ENCODE results near the gene MCC. TPM values are rescaled to one million over a fixed set of nuclear protein-coding genes. Genes with fewer than 3 reads are reported as not detected.

Gene MCC
- total RNA-seq, 1 donor from 2014 or later = 14.0 TPM

DNA sequence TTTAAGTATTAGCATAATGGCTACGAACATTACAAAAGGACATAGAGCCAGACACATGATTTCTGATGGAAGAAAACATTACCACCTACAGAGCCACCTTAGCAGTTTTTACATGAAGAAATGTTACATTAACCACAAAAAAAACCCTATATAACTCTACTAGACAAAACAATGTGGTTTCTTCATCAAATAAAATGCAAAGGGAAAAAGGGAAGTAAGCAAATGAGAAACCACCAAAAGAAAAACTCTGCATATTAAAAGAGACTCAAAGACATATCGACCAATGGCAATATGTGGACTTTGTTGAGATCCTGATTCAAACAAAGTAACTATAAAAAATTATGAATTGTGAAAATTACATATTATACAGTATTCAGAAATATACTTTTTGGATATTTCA lies 186.1 kb downstream of the MCC start:
- Mint-ChIP-seq H3K4me3 (ENCODE audit: unreplicated experiment) (no peak overlapping the region), H3K9me3 (ENCODE audit: unreplicated experiment) (peaks cover 3% of the 10 kb centered on the region), H3K27ac (ENCODE audit: unreplicated experiment) (no peak overlapping the region), H3K36me3 (ENCODE audit: unreplicated experiment) (peaks cover 2% of the 10 kb centered on the region), H3K4me1 (ENCODE audit: unreplicated experiment) (no peaks in the 10 kb centered on the region), H3K27me3 (ENCODE audit: unreplicated experiment) (peaks cover 11% of the 10 kb centered on the region)
- DNase-seq (ENCODE audit: extremely low spot score, unreplicated experiment) = no peak
- no peak for TF ChIP-seq CTCF (IDR thresholded peaks at IDR 0.05)

GRCh38 chr5:113299591-113299990 lies 188.7 kb downstream of the MCC start:
- peaks cover 2% of the 10 kb centered on the region for H3K36me3 Mint-ChIP-seq (ENCODE audit: unreplicated experiment)
- no peak for TF ChIP-seq CTCF (IDR thresholded peaks at IDR 0.05)
- H3K9me3 Mint-ChIP-seq (ENCODE audit: unreplicated experiment) = no peaks in the 10 kb centered on the region
- no peak overlapping the region for H3K27ac Mint-ChIP-seq (ENCODE audit: unreplicated experiment)
- no peak for DNase-seq (ENCODE audit: extremely low spot score, unreplicated experiment)
- no peak overlapping the region for H3K4me3 Mint-ChIP-seq (ENCODE audit: unreplicated experiment)
- peaks cover 5% of the 10 kb centered on the region for H3K27me3 Mint-ChIP-seq (ENCODE audit: unreplicated experiment)
- H3K4me1 Mint-ChIP-seq (ENCODE audit: unreplicated experiment) = peaks cover 9% of the 10 kb centered on the region

DNA sequence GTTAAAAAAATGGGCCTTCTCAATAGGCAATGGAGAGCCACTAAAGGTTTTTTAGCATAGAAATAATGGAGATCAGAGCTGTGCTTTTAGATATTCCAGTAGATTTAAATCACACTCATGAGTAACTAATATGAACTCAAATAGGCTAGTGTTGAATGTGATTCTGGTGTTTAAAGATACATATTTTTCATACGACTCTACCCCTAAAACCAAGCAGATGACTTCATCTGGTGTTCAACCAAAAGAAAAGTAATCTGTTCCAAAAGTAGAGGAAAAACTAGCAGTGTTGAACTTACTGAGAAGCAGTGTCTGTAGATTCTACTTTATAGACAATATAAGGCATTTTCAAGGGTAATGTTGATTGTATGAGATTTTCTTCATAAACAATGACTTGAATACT lies 191.6 kb downstream of the MCC start:
- H3K36me3 Mint-ChIP-seq (ENCODE audit: unreplicated experiment) = peaks cover 2% of the 10 kb centered on the region
- peaks cover 20% of the 10 kb centered on the region for H3K4me1 Mint-ChIP-seq (ENCODE audit: unreplicated experiment)
- peaks cover 2% of the 10 kb centered on the region for H3K27me3 Mint-ChIP-seq (ENCODE audit: unreplicated experiment)
- no peak overlapping the region for H3K4me3 Mint-ChIP-seq (ENCODE audit: unreplicated experiment)
- H3K27ac Mint-ChIP-seq (ENCODE audit: unreplicated experiment) = no peak overlapping the region
- no peak for TF ChIP-seq CTCF (IDR thresholded peaks at IDR 0.05)
- DNase-seq (ENCODE audit: extremely low spot score, unreplicated experiment) = no peak
- no peaks in the 10 kb centered on the region for H3K9me3 Mint-ChIP-seq (ENCODE audit: unreplicated experiment)

DNA sequence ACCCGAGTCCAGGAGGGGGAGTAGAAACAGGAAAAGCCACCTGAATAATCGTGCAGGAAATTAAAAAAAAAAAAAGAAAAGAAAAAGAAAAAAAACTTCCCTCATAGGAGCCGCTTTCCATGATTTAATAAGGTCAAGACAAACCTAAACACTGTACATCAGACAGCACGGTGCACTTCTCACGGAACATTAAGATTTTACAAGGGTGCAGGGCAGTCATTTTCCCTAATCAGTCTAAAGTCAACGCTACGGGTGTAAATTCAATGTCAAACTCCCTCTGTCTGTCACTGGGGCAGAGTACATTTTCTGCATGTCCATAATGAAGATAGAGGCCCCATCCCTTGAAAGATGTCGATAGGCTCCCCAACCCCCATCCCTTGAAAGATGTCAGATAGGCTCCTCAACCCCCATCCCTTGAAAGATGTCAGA lies 193.1 kb downstream of the MCC start:
- Mint-ChIP-seq H3K36me3 (ENCODE audit: unreplicated experiment) (no peaks in the 10 kb centered on the region), H3K4me3 (ENCODE audit: unreplicated experiment) (peak overlapping the region; percentile 87), H3K4me1 (ENCODE audit: unreplicated experiment) (peaks cover 20% of the 10 kb centered on the region), H3K27ac (ENCODE audit: unreplicated experiment) (peak overlapping the region; percentile 89), H3K9me3 (ENCODE audit: unreplicated experiment) (no peaks in the 10 kb centered on the region), H3K27me3 (ENCODE audit: unreplicated experiment) (peaks cover 2% of the 10 kb centered on the region)
- TF ChIP-seq CTCF (IDR thresholded peaks at IDR 0.05) = no peak
- no peak for DNase-seq (ENCODE audit: extremely low spot score, unreplicated experiment)

DNA sequence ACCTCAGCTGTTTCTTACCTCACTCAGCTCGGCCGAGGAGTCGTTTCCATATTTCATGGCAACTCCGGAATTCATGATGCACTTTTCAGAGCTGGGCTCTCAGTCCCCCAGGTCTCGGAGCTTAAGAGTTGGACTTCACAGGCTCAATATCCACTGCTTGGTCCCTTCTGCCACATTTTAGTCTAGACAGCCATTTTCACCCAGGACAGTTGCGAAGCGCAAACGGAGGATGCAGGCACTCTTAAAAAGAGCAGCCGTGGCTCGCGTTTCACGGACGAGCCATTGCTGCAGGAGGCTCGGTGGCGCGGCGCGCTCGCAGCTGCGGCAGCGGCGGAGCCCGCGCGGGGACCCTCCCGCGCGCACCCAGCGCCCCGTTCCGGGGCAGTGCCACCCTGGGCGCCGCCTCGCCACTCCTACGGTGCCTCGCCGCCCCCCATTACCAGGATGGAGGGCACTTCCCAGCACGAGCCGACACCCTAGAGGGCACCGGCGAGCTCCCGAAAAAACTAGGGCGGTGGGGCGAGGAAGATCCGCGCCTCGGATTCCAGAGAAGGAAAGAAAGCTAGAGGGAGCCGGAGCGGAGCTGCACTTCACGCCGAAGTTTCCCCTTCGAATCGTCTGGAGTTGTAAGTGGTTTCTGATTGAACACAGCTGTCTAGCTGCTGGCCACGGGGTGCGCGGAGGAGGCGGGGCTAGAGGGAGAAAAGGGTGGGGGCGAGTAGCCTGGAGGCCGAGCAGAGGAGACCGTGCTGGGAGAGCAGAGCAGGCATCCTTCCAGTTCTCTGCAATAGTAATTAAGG lies 193.7 kb downstream of the MCC start:
- Mint-ChIP-seq H3K4me1 (ENCODE audit: unreplicated experiment) (peaks cover 20% of the 10 kb centered on the region), H3K9me3 (ENCODE audit: unreplicated experiment) (no peaks in the 10 kb centered on the region), H3K27me3 (ENCODE audit: unreplicated experiment) (peaks cover 2% of the 10 kb centered on the region), H3K27ac (ENCODE audit: unreplicated experiment) (peak overlapping the region; percentile 95), H3K4me3 (ENCODE audit: unreplicated experiment) (peak overlapping the region; percentile 87), H3K36me3 (ENCODE audit: unreplicated experiment) (no peaks in the 10 kb centered on the region)
- peak; percentile 94 for DNase-seq (ENCODE audit: extremely low spot score, unreplicated experiment)
- peak; percentile 34 for TF ChIP-seq CTCF (IDR thresholded peaks at IDR 0.05)

Data from osteocyte (in vitro differentiated cells).